NCI-H2171 treated with DMSO at 0.1 percent for 48 hours (cell line): ENCODE results near the gene BST1.

Experiments
- DNase-seq: peaks from one replicate; lab custom pipeline; 2025; lab: John Stamatoyannopoulos, UW

Gene BST1

DNA sequence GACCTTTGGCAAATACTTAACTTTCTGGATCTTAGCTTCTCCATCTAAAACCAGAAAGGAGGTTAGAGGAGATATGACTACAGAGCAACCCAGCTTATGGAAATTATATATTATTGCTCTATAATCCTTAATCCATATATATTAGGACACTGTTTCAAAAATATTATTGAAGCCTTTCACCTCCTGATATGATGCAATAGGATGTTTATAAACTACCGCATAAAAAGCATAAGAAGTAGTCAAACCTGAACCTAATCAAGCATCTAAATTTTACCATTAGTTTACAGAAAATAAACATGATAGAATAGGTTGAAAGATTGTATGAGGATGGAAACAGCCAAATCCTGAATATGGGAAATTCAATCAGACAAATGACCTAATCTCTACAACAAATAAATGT, 26.8 kb upstream of the BST1 start:
- no peak for DNase-seq

GRCh38 chr4:15676899-15677298, 26.0 kb upstream of the BST1 start:
- no peak for DNase-seq

GRCh38 chr4:15677507-15677988, 25.3 kb upstream of the BST1 start:
- peak; percentile 40 for DNase-seq

DNA sequence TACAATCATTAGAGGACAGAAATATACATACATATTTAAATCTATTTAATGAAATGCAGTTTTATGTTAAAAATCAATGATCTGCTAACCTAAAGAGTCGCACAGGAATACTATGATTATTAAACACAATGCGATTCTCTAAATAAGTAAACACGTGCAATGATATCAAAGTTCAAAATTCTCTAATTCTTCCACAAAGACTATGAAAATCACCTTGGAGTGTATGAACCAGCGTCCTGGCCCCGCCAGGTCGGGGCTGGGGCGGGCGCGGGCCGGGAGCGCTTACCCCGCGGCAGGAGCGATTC, 21.8 kb upstream of the BST1 start:
- DNase-seq, result no peak

- DNase-seq, result peak; percentile 91
Measured at GRCh38 chr4:15681372-15682241, 21.3 kb upstream of the BST1 start, which contains the start of gene FAM200B. FAM200B (plus strand) TSS chr4:15681827; CDS start chr4:15686978, 5,151 bp downstream.

DNA sequence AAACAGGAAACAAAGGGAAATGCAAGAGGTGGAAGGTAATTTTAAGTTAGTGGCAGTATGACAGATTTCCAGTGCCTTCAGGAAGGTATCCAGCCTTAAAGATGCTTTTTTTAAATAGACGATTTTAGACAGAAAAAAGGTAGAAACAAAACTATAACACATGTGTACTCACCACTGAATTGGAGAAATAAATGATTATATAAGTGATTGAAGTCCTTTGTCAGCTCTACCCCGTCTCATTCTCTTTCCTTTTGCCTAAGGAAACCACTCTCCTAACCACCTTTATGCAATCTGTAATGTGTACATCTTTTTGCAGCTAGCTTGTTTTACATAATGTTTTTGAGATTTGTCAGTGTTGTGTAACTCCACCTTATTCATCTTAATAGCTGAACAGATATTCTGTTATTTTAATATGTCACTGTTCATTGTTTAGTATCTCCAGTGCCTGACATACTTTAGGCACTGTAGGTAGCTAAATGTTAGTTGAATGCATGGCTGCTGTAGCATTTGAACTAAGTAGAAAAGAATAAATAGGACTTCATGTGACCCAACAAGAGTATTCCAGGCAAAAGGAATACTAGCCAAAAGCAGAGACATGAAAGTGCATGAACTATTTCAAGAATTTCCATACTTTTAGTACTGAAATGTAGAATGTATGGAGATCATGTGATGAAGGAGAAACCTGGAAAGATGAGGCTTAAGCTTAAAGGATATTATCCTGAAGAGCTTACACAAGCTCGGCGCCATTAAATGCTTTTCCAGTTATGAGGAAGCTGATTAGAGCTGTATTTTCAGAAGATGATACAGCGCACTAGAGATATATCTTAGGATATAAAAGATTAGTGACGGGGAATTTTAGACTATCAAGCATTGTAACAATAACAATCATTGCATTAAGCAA, 20.4 kb upstream of the BST1 start:
- DNase-seq, result no peak

GRCh38 chr4:15683143-15683495, 19.7 kb upstream of the BST1 start:
- DNase-seq, result no peak

DNA sequence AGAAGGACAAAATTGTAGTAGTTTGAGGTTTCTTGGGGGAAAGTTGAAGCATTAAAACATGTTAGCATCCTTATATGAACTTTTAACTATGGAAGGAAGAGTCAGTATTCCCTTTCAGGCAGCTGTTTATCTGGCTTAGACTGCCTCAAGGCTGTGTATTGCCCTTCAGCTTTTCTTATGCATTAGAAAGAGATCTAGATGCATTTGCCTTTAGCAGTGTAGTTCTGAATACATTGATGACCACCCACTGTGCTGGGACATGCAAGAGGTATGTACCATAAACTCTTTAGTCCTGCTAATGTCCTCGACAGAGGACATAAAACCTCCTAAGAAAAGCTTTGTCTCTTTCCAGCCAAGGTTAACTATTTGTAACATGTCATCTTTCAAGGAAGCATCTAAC, 18.4 kb upstream of the BST1 start:
- DNase-seq, result no peak

- DNase-seq, result no peak
Measured at GRCh38 chr4:15688051-15688450, 14.8 kb upstream of the BST1 start.

GRCh38 chr4:15689540-15689939, 13.3 kb upstream of the BST1 start:
- no peak for DNase-seq

DNA sequence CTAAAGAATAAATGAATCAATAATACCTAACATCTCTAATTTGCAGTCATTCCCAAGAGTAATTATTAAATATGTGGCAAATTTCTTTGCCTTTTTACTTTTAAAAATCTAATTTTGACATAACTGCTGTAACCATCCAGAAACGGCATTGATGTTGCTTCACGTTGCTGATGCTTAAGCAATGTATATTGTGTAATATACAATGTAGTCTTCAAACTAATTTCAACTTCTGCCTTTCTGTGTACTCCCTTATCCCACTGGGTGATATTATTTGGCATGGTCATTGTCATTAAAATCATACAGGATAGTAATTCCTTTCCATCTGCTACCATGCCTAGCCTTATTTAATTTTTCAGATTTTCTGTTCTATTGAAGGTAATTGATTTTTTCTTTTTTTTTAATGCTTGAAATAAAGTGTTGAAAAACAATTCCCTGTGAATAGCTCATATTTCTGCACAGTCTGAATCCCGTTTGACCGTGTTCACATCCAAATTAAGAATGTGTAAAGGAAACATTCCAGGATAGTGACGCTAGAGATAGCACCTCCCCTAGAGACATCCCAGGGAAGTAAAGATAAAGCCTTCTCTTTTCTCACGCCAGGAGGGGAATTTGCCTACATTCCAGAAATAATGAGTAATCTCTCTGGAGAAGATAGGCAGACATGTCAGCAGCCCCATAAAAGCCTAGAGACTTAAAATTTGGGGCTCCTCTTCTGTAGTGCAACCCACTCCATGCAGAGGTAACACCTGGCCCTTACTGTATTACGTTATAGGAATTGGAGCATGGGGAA, 12.7 kb upstream of the BST1 start:
- no peak for DNase-seq

GRCh38 chr4:15691346-15692135, 11.3 kb upstream of the BST1 start:
- no peak for DNase-seq

DNA sequence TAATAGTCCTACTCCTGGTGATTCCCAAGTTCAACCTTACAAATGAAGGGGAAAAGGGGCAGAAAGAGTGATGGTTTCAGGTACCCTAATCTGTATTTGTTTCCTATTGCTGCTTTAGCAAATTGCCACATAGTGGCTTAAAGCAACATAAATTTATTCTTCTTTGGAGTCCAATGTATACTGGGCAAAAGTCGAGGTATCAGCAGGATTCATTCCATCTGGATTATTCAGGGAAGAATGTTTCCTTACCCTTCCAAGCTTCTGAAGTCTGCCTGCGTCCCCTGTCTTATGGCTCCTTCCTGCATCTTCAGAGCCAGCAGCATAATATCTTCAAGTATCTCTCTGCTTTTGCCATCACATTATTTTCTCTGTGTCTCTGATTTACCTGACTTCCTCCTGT, 10.3 kb upstream of the BST1 start:
- no peak for DNase-seq

GRCh38 chr4:15694431-15694830, 8.4 kb upstream of the BST1 start:
- no peak for DNase-seq

DNA sequence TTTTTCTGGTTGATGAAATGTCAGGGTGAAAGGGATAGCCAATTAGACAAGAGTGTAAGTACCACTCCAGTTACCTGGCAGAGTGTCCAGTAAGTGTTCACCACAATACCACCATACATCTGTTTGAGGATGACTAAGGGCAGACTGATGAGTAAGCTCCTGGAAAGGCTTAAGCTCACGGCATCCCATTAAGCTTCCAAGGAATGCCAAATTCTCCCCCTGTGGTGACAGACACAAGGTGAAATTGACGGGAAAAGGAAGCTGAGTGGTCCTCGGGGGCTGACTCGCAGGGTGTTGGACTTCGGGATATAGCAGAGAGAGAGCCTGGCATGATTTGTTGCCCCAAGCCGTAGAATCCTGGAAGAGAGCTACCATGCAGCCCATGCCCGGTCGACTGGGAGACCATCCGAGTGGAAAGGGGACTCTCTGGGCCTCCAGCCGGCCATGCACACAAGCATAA, 7.6 kb upstream of the BST1 start:
- no peak for DNase-seq

GRCh38 chr4:15695729-15696128, 7.1 kb upstream of the BST1 start:
- no peak for DNase-seq

GRCh38 chr4:15696866-15697265, 6.0 kb upstream of the BST1 start:
- no peak for DNase-seq

DNA sequence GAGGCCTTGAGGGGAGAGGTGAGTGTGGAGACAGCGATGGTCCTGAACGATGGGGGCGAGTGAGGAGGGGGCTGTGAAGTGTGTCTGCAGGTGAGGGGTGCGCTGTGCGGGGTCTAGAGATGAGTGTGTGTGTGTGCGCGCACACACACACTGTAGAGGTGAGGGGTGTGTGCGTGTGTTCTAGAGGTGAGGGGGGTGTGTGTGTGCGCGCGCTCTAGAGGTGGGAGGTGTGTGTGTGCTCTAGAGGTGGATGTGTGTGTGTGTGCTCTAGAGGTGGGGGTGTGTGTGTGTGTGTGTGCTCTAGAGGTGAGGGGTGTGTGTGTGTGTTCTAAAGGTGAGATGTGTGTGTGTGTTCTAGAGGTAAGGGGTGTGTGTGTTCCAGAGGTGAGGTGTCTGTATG, 574 bp downstream of the BST1 start:
- DNase-seq, result no peak

DNA sequence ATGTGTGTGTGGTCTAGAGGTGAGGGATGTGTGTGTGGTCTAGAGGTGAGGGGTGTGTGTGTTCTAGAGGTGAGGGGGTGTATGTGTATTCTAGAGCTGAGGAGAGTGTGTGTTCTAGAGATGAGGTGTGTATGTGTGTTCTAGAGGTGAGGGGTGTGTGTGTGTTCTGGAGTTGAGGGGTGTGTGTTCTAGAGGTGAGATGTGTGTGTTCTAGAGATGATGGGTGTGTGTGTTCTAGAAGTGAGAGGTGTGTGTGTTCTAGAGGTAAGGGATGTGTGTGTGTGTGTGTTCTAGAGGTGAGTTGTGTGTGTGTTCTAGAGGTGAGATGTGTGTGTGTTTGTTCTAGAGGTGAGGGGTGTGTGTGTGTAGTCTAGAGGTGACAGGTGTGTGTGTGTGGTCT, 1.3 kb downstream of the BST1 start:
- DNase-seq, result no peak

GRCh38 chr4:15706646-15707362, 3.9 kb downstream of the BST1 start:
- no peak for DNase-seq

GRCh38 chr4:15707363-15707715, 4.5 kb downstream of the BST1 start:
- no peak for DNase-seq
